HG03025 (cell line): ENCODE measurements around the gene CST6.
"Not testable (repeated sequence)": the region's sequence is repeated elsewhere in the genome, so short reads cannot be mapped to it uniquely, and the experiment has no call there.

Experiments
- ATAC-seq: cut with Tn5 transposase; IDR thresholded peaks from one replicate; pipeline ENCODE4 v1.9.1; 2021; ENCODE audit warnings: mild to moderate bottlenecking, moderate library complexity; ENCODE audit not compliant: unreplicated experiment, low FRiP score

Gene CST6

DNA sequence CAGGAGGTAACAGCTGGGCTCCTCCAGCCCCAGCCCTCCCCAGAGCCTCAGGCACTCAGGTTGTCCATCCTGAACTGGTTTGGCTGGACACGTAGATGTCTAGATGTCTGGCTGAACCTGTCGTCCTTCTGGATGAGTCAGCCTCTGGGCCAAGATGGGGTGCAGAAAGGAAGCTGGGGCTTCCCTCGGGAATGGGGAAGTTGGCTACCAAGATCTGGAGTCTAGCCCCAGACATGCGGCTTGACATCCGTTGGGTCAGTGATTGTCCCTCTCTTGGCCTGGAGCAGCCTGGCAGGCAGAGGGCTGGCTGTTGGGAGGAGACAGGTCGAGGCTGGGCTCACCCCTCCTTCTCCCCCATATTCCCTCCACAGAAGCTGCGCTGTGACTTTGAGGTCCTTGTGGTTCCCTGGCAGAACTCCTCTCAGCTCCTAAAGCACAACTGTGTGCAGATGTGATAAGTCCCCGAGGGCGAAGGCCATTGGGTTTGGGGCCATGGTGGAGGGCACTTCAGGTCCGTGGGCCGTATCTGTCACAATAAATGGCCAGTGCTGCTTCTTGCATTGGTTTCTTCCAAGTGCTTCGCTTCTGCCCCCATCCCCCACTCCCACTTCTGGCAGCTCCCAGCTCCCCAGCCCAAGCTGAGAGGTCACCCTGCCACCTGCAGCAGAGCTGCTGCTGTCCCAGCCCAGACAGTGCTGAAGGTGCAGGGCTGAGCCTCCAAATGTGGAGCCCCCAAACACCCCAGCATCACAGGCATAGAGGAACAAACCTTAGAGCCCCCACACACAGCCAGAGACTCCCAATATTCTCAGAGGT lies 1.3 kb downstream of the CST6 start:
- no peak for ATAC-seq

DNA sequence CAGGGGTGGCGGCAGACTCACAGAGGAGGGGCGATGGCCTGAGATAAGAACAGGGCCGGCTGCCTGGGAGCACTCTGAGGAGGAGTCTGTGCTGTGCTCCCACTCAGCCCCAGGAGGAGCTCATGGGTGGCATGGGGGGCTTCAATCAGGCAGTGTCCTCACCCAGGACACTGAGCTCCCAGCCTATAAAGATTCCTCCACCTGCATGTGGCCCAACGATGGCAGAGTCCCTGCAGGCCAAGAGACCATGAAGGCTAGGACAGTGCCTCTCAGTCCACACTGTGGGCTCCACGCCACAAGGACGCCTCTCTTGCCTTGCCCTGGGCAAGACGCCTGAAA lies 1.9 kb downstream of the CST6 start:
- no peak for ATAC-seq

DNA sequence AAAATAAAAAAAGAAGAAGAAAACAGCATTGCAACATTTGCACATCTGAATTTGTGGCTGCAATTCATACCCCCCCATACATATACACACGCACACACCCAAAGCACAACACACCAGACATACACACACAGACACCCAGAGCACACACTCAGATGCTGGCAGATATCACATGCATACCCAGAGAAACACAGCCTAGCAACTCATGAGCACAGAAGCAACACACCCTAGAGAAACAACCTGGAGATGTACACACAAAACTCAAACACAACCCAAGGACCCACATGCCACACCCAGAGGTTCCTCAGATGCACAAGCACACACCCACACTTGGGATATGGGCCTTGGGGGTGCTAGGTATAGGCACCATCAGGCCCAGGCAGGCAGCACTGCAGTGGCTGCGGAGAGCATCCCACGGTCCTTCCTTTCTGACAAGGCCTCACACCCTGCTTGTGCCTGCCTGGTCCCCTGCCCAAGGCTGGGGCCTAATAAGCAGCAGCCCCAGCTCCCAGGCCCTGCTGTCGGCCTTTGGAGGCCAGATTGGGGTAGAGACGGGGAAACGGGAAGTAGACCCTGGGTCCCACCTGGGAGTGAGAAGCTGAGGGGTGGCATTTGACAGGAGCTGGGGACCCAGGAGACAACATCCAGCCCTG lies 3.1 kb downstream of the CST6 start:
- ATAC-seq = no peak

- no peak for ATAC-seq
Measured at GRCh38 chr11:66015454-66015881, 3.7 kb downstream of the CST6 start.

DNA sequence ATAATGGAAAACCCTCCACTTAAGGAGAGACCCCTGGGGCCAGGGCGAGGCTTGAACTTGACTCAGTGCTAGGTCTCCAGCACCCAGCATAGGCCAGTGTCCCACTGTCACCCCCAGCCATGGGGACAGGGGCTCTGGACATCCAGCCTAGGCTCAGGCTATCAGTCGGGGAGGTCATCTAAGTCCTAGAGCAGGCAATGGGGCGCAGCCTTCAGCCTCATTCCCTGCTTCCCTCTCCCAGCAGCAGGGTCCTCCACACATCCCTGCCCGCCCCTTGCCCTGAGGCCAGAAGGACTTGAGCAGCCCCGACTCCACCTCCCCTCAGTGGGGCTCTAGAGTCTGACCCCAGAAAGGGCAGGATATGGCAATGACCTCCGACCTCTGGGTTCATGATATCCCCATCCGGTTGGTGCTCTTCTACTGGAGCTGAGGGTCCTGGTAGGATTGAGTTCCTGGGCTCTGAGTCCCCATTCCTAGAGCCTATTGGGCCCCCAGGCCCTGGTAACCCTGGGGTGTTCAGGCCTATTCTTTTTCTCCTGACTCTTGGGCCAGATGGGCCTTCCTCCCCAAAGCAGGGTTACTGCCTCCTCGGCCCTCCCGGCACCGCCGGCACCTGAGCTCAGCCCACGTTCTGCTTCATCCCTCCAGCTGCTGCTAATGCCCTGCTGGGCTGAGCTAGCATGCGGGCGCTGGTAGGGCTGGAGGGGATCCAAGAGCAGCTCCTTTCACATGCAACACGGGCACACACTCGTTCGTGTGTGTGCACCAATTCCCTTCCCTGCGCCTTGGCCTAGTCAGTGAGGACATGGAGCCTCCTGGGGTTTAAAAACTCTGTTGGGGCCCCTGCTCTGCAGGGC lies 4.4 kb downstream of the CST6 start:
- ATAC-seq = no peak

GRCh38 chr11:66016793-66017177 lies 5.0 kb downstream of the CST6 start:
- ATAC-seq = no peak

- ATAC-seq = no peak
Measured at GRCh38 chr11:66017321-66017720, 5.5 kb downstream of the CST6 start.

DNA sequence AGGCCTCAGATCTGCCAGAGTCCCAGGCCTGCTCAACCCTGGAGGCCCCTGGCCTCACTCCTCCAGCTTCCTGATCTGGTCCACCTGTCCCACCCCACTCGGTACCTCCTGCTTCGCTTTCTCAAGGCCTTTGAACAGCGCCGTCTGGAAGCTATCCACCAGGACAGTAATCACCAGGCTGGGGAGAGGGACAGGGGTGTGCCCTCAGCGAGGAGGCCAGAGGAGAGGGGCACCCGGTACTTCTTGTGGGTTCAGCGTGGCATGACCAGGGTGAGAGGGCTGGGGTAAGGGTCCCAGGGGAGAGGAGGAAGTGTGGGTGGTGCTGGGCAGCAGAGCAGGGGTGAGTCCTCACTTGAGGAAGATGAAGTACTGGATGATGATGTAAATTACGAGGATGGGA lies 8.4 kb downstream of the CST6 start:
- no peak for ATAC-seq

DNA sequence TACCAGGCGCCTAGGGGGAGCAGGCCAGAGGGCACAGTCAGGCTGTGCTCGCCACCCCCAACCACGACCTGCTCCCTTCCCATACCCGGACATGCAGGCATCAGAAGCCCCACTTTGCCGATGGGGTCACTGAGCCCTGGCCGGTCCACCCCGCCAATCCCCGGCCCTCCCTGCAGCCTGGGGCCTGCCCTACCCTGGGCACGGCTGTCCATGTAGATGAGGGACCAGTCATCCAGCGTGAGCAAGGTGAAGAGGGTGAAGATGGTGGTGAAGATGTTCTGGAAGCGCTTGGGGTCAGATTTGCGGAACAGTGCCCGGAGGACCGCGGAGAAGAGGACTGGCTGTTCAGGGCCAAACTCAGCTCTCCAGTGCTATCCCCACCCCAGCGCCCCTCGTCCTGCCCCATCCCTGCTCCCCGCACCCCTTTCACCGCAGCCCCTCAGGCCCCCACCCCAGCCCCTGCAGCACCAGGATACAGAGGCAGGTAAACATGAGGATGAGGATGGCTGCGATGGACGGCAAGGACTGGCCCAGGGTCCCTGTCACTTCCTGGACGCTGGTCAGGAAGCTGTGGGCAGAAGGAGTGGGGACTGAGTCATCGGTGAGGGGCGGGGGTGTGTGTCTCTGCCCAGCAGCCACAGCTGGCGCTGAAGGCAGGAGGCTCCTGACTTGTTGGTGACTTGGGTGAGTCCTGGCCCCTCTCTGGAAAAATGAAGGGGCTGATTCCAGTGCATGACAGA lies 9.0 kb downstream of the CST6 start:
- ATAC-seq = no peak

DNA sequence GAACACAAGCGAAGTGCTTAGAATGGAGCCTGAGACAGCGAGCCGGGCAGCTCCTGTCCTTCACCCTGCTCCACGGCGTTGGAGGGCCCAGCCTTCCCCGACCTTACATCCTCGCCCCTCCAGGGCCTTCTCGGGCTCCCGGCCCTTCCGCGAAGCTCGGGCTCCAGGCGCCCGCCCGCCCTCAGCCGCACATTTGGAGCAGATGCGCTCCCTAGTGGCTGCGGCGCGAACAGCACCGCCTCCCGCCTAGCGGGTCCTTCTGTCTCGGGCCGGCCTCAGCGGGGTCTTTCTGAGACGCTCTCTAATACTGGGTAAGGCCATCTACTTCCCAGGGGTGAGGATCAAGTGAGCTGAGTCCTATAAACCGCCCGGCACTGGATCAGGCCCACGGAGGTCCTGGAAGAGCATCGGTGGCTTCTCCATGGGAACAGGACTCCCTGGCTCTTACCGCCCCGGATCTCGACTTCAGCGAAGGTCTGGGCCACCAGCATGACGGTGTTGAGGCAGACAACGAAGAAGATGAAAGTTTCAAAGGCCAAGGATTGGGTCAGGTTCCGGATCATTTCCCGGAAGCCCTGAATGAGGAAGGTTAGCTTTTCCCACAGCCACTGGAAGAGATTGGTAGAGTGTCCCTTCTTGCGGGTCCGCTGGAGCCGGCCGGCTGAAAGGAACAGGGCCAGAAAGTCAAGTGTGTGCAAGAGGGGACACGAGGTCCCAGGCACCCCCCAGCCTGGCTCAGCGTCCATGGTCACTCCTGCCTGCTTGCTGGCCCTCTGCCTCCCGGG lies 10.8 kb downstream of the CST6 start:
- ATAC-seq = no peak

- not testable (repeated sequence) for ATAC-seq
Measured at GRCh38 chr11:66023186-66023440, 11.3 kb downstream of the CST6 start.

- ATAC-seq = no peak
Measured at GRCh38 chr11:66026017-66026529, 14.3 kb downstream of the CST6 start, which contains the start of gene CATSPER1. Gene CATSPER1, minus strand, starts transcription at chr11:66026479. Its CDS starts 100 bp downstream, at chr11:66026379.

DNA sequence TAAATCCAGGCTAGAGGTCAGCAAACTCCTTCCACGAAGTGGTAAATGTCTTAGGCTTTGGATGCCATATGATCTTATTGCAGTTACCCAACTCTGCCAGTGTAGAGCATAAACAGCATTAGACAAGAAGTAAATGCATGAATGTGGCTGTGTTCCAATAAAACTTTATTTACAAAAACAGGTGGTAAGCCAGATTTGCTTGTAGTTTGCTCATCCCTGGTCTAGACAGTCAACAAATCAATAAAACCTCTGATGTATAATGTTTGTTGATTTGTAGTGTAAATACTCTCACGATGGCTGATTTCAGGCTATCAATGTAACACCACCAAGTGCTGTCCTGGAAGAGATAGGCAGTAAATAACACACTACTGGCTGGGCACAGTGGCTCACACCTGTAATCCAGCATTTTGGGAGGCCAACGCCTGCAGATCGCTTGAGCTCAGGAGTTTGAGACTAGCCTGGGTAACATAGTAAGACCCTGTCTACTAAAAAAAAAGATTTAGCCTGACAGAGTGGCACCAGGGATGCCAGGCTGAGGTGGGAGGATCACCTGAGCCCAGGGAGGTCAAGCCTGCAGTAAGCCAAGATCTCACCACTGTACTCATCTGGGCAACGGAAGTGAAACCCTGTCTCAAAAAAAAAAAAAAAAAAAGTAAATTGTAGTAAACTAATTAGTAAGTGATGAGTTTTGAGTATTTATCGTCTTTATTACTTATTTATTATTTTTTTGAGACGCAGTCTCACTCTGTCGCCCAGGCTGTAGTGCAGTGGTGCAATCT lies 21.3 kb downstream of the CST6 start:
- no peak for ATAC-seq

DNA sequence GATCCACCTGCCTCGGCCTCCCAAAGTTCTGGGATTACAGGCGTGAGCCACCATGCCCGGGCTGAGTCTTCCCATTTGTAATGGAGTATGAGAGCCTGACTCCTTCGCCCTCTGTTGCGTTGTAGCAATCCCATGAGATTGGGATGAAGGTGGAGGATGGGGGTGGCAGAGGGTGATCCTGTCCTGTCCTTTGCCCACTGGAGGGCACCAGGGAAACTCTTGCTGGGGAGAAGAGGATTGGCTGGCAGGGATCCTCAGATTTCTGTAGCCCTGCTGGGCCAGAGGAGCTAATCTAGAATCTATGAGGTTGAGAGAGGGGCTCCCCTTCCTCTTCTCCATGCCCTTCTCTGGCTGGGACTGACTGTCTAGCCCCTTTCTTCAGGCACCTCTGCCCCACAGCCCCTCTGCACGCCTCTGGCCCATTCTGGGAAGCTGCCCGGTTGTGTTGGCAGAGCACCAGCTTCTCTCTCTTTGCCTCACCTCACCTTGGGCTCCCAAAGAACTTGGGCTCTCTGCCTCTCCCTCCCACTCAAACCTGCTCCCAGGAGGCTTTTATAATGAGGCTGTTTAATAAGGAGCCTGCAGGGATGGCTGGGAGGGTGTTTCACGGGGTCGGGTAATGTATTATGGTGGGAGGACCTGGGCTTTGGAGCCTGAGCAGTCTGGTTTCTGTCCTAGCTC lies 24.0 kb downstream of the CST6 start:
- ATAC-seq = no peak

DNA sequence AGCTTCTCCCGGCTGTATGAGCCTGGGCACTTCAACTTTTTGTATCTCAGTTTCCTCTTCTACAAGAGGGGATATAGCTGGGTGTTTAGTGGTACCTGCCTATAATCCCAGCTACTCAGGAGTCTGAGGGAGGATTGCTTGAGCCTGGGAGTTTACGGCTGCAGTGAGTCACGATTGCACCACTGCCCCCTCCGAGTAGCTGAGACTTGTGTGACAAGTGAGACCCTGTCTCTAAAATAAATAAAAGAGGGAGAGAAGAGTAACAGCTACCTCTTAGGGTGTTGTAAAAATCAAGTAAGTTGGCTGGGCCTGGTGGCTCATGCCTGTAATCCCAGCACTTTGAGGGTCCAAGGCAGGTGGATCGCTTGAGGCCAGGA lies 24.5 kb downstream of the CST6 start:
- no peak for ATAC-seq

DNA sequence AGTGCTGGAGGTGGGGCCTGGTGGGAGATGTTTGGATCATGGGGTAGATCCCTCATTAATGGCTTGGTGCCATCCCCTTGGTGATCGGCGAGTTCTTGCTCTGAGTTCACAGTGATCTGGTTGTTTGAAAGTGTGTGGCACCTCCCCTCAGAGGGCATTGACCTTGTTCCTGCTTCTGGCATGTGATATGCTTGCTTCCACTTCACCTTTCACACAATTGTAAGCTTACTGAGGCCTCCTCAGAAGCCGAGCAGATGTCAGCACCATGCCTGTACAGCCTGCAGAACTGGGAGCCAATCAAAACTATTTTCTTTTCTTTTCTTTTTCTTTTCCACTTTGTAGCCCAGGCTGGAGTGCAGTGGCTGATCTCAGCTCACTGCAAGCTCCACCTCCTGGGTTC lies 25.5 kb downstream of the CST6 start:
- ATAC-seq = no peak

DNA sequence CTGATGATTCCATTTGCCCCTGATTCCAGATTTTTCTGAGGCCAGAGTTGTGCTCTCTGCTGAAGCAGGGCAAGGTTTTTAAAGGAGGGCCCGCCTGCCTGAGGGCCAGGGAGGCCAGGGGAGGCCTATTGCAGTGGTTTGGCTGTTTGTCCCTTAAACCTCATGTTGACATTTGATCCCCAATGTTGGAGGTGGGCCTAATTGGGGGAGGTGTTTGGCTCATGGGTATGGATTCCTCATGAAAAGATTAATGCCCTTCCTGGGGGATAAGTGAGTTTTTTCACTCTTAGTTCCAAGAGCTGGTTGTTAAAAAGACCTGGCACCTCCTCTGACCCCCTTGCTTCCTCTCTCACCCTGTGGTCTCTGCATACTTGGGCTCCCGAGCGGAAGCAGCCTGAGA lies 28.0 kb downstream of the CST6 start:
- ATAC-seq = no peak

- no peak for ATAC-seq
Measured at GRCh38 chr11:66042227-66042995, 30.6 kb downstream of the CST6 start.
